Measurements from ENCODE around the gene PHLDA3.
A peak's percentile ranks its signal among the peaks of the same experiment; 100 is the strongest.
"Not testable (repeated sequence)": the region's sequence is repeated elsewhere in the genome, so short reads cannot be mapped to it uniquely, and the experiment has no call there.

Gene PHLDA3

DNA sequence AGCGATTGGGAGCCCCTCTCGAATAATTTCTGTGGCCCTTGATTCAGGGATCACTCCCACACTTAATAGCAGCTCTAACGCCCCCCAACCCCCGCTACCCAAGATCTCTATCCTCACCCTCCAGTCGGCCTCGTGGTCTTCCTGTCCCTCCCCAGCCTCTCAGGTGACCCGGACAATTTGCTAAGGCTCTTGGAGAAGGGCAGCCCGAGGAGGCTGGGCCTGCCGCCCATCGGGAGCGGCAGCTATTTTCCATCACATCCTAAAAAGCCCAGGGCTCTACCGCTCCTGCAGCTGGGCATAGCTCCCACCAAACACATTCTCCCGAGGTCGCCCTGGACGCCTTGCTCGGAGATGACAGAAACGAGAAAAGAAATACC lies 12.0 kb upstream of the PHLDA3 start:
- no peak for DNase-seq (ENCODE audit: extremely low spot score)
- ChIA-PET POLR2A (interaction anchor here (0.5 to 1.4 kb wide), 2 partner anchors 32 to 1864 kb away, joined by 6 to 16 read pairs; no protein-coding TSS in a partner anchor), CTCF (interaction anchor here (0.9 to 10.2 kb wide), 31 partner anchors 9 to 483 kb away, joined by 3 to 685 read pairs (median 7); partner anchors contain the start of genes CSRP1, IPO9 and PHLDA3)
- TF ChIP-seq, protein P1, sequence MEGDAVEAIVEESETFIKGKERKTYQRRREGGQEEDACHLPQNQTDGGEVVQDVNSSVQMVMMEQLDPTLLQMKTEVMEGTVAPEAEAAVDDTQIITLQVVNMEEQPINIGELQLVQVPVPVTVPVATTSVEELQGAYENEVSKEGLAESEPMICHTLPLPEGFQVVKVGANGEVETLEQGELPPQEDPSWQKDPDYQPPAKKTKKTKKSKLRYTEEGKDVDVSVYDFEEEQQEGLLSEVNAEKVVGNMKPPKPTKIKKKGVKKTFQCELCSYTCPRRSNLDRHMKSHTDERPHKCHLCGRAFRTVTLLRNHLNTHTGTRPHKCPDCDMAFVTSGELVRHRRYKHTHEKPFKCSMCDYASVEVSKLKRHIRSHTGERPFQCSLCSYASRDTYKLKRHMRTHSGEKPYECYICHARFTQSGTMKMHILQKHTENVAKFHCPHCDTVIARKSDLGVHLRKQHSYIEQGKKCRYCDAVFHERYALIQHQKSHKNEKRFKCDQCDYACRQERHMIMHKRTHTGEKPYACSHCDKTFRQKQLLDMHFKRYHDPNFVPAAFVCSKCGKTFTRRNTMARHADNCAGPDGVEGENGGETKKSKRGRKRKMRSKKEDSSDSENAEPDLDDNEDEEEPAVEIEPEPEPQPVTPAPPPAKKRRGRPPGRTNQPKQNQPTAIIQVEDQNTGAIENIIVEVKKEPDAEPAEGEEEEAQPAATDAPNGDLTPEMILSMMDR (IDR thresholded peaks at IDR 0.05; ENCODE audit: control extremely low read depth, extremely low read depth, low read depth, missing control alignments): no peak

GRCh38 chr1:201480231-201481003 lies 11.4 kb upstream of the PHLDA3 start:
- ChIA-PET POLR2A (no interaction called here), CTCF (interaction anchor here (0.8 to 10.2 kb wide), 24 partner anchors 10 to 384 kb away, joined by 3 to 685 read pairs (median 10); partner anchors contain the start of genes CSRP1, IPO9 and PHLDA3)
- peak; percentile 81 for DNase-seq (ENCODE audit: extremely low spot score)
- TF ChIP-seq, protein P1 (IDR thresholded peaks at IDR 0.05; ENCODE audit: control extremely low read depth, extremely low read depth, low read depth, missing control alignments): no peak

GRCh38 chr1:201479201-201479730 lies 10.3 kb upstream of the PHLDA3 start:
- no peak for DNase-seq (ENCODE audit: extremely low spot score)
- POLR2A ChIA-PET: interaction anchor here (0.6 kb wide), 1 partner anchor 225 kb away, joined by 3 read pairs; no protein-coding TSS in a partner anchor
- CTCF ChIA-PET: interaction anchor here (4.5 to 10.2 kb wide), 4 partner anchors 11 to 43 kb away, joined by 50 to 685 read pairs (median 146); partner anchors contain the start of genes CSRP1 and PHLDA3
- TF ChIP-seq, protein P1 (IDR thresholded peaks at IDR 0.05; ENCODE audit: control extremely low read depth, extremely low read depth, low read depth, missing control alignments): no peak

GRCh38 chr1:201478666-201479065 lies 9.7 kb upstream of the PHLDA3 start:
- ChIA-PET POLR2A (interaction anchor here (0.6 kb wide), 1 partner anchor 224 kb away, joined by 3 read pairs; no protein-coding TSS in a partner anchor), CTCF (interaction anchor here (1.0 to 10.2 kb wide), 4 partner anchors 28 to 315 kb away, joined by 3 to 685 read pairs (median 142); partner anchors contain the start of gene CSRP1)
- not testable (repeated sequence) for DNase-seq (ENCODE audit: extremely low spot score)

- POLR2A ChIA-PET: no interaction called here
- CTCF ChIA-PET: interaction anchor here (10.2 kb wide), 2 partner anchors 30 kb away, joined by 234 to 685 read pairs; partner anchors contain the start of gene CSRP1
- DNase-seq (ENCODE audit: extremely low spot score): no peak
- TF ChIP-seq, protein P1 (IDR thresholded peaks at IDR 0.05; ENCODE audit: control extremely low read depth, extremely low read depth, low read depth, missing control alignments): no peak
Measured at GRCh38 chr1:201476670-201477344, 7.8 kb upstream of the PHLDA3 start.

- TF ChIP-seq, protein P1 (IDR thresholded peaks at IDR 0.05; ENCODE audit: control extremely low read depth, extremely low read depth, low read depth, missing control alignments): no peak
- DNase-seq (ENCODE audit: extremely low spot score): no peak
- ChIA-PET CTCF (interaction anchor here (10.2 kb wide), 2 partner anchors 29 to 31 kb away, joined by 234 to 685 read pairs; partner anchors contain the start of gene CSRP1), POLR2A (no interaction called here)
Measured at GRCh38 chr1:201475915-201476669, 7.1 kb upstream of the PHLDA3 start.
